Fibroblast of pulmonary artery (primary cell): ENCODE measurements around the gene FOXD2.
"Not testable (repeated sequence)": the region's sequence is repeated elsewhere in the genome, so short reads cannot be mapped to it uniquely, and the experiment has no call there.

Experiments
- DNase-seq: peaks from one replicate; pipeline ENCODE4 v3.0.0-alpha.2; 2010; ENCODE audit warnings: low read depth
- H3K4me3 ChIP-seq: replicated peaks from 2 replicates; pipeline ENCODE4 v1.5.1; 2011; ENCODE audit warnings: low read depth, mild to moderate bottlenecking, control low read depth, low read length, moderate library complexity
- TF ChIP-seq, protein P1 (sequence below): IDR thresholded peaks from 2 replicates; pipeline ENCODE4 v1.5.1; 2011; ENCODE audit warnings: mild to moderate bottlenecking, control low read depth, low read length, inconsistent platforms; ENCODE audit errors: missing control alignments

Gene FOXD2

DNA sequence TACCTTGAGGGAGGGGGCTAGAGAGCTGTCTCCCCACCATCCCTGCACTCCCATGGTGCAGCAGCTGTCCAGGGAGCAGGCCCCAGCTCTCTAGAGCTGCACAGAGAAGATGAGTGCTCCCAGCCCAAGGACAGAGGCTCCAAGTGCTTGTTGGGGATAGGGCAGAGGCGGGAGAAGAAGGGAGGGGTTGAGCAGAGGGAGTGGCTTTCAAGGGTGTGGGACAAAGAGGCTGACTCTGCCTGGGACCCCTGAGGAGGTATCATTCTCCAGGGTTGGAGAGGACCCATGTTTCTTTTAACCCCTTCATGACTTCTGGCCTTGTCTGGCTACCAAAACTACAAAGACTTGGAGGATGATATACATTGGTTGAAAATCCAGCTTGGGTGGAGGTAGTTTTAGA lies 14.6 kb downstream of the FOXD2 start:
- TF ChIP-seq, protein P1, sequence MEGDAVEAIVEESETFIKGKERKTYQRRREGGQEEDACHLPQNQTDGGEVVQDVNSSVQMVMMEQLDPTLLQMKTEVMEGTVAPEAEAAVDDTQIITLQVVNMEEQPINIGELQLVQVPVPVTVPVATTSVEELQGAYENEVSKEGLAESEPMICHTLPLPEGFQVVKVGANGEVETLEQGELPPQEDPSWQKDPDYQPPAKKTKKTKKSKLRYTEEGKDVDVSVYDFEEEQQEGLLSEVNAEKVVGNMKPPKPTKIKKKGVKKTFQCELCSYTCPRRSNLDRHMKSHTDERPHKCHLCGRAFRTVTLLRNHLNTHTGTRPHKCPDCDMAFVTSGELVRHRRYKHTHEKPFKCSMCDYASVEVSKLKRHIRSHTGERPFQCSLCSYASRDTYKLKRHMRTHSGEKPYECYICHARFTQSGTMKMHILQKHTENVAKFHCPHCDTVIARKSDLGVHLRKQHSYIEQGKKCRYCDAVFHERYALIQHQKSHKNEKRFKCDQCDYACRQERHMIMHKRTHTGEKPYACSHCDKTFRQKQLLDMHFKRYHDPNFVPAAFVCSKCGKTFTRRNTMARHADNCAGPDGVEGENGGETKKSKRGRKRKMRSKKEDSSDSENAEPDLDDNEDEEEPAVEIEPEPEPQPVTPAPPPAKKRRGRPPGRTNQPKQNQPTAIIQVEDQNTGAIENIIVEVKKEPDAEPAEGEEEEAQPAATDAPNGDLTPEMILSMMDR, result no peak
- no peak for DNase-seq
- H3K4me3 ChIP-seq, result no peak overlapping the region

DNA sequence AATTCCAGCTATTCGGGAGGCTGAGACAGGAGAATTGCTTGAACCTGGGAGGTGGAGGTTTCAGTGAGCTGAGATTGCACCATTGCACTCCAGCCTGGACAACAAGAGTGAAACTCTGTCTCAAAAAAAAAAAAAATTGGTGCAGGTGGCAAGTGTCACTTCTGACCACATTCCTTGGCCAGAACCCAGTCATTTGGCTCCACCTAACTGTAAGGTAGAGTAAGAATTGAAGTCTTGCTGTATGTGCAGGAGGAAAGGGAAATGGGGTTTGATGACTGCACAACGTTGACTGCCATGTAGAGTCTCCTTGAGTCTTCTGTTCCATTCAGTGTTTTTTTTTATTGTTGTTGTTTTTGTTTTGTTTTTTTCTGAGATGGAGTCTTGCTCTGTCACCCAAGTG lies 16.1 kb downstream of the FOXD2 start:
- not testable (repeated sequence) for DNase-seq, H3K4me3 ChIP-seq

DNA sequence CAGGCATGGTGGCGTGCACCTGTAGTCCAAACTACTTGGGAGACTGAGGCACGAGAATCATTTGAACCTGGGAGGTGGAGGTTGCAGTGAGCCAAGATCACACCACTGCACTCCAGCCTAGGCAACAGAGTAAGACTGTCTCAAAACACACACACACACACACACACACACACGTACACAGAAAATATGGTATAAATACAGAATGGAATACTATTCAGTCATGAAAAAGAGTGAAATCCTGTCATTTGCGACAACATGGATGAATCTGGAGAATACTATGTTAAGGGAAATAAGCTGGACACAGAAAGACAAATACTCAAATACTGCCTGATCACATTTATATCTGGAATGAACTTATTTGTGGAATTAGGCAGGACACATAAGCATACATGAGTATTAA lies 18.4 kb downstream of the FOXD2 start:
- TF ChIP-seq, protein P1, result no peak
- no peak for DNase-seq

DNA sequence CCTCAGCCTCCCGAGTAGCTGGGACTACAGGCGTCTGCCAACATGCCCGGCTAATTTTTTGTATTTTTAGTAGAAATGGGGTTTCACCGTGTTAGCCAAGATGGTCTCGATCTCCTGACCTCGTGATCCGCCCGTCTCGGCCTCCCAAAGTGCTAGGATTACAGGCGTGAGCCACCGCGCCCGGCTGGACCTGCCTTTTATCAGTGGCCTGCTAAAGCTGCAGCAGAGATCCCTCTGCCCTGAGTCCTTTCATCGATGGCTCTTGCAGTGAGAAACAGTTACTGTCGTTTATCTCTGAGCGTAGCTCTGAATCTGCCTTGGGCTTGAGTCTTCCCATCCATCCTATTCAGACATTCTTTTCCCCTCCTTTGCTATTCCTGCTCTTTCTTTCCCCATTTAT lies 19.7 kb downstream of the FOXD2 start:
- H3K4me3 ChIP-seq, DNase-seq: not testable (repeated sequence)

More for the DNA sequence above, 18.4 kb downstream of the FOXD2 start:
- no peak overlapping the region for H3K4me3 ChIP-seq

DNA sequence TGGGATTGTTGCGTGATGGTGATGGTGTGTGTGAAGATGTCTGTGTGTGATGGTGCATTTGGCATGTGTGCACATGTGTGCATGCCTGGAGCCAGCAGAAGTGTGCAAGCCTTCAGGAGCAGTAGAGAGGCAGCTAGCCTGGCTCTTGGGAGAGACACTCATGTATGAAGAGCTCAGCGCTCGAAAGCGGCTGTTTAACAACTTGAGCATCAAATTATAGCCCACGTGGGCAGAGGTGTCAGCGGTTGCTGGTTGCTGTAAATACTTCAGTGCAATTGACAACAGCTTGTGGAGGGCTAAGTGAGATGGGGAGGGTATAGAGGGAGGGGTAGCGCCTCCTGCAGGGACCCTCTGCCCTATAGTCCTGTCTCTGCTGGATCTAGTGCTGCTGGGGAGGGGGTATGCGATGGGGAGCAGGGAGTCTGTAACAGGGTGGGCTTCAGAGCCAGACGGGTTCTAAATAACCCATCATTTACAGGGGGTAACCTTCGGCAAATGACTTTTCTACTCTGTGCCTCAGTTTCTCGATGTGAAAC lies 21.5 kb downstream of the FOXD2 start:
- TF ChIP-seq, protein P1, result no peak
- DNase-seq, result no peak
- no peak overlapping the region for H3K4me3 ChIP-seq

DNA sequence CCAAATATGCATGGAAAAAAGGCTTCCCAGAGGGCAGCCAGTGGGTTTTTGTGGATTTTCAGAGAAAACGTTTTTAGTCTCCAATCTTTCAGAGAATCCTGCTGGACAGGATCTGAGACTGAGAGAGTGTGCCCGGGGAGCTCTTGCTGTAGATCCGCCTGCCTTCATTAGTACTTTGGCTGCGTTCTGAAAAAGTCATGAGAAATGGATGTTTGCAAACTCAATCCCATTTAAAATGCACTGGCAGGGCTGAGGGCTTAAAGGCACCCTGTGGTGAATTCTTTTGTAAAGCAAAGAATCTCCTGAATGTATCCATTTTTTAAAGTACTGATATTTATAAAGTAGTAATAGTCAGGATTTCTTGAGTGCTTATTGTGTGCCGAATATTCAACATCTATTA lies 22.2 kb downstream of the FOXD2 start:
- TF ChIP-seq, protein P1, result no peak
- no peak for DNase-seq
- no peak overlapping the region for H3K4me3 ChIP-seq

DNA sequence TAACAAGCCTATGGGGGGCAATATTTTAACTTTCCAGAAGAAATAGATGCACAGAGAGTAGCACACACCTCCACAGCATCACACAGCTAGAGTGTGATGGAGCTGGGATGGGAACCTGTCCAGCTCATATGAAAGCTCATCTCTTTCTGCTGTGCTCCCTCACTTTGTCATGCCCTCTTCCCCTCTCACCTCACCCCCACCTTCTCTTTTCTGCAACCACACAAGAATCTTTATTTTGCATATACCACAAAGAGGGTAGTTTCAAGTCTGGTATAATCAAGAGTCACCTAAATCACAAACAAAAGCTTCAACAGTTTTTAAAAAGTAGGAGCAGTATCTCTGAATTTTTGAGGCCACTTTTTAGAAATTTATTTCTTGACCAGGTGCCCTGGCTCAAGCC lies 22.6 kb downstream of the FOXD2 start:
- no peak overlapping the region for H3K4me3 ChIP-seq
- TF ChIP-seq, protein P1, result no peak
- no peak for DNase-seq

DNA sequence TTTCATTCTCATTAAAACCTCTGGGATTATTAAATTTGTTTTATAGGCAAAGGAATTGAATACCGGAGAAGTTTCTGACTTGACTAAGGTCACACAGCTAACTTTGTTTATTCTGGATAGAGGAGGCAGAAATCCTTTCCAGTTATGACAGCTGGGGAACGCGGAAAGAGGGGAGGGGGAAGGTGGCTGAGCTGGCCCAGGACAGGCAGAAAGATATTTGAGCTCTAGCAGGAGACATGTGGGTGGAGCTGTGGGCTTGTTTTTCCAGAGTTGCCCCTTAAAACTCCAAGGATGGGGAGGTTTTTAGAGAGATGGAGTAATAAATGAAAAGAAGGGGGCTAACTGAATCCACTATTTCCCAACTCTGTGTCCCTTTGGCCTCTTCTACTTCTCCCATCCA lies 27.8 kb downstream of the FOXD2 start:
- TF ChIP-seq, protein P1, result no peak
- DNase-seq, result no peak
- H3K4me3 ChIP-seq, result no peak overlapping the region
